Peyer's patch (tissue), 4 donors: Measurements from ENCODE around the gene C1GALT1C1L. TPM values are rescaled to one million over a fixed set of nuclear protein-coding genes. Genes with fewer than 3 reads are reported as not detected.
"Not testable (repeated sequence)": the region's sequence is repeated elsewhere in the genome, so short reads cannot be mapped to it uniquely, and the experiment has no call there.

Experiments used
- DNase-seq, 3 donors: peaks; one replicate each; pipeline ENCODE4 v3.0.0-alpha.2; 2017 to 2019
- H3K27ac ChIP-seq, 4 donors: fragments of 200-600 bp; sonication (generic); one replicate each; pipeline ENCODE4 v1.5.1; 2016 to 2019
- H3K27me3 ChIP-seq, 2 donors: fragments of 200-600 bp; sonication (generic); one replicate each; pipeline ENCODE4 v1.5.1; 2019
- H3K36me3 ChIP-seq, 3 donors: fragments of 200-600 bp; sonication (generic); one replicate each; pipeline ENCODE4 v1.5.1; 2016 to 2019
- H3K4me1 ChIP-seq, 4 donors: fragments of 200-600 bp; sonication (generic); one replicate each; pipeline ENCODE4 v1.5.1; 2016 to 2019
- H3K4me3 ChIP-seq, 4 donors: fragments of 200-600 bp; sonication (generic); 1 replicate in 3 of 4; 2 replicates in 1 of 4; pipeline ENCODE4 v1.5.1; 2016 to 2019; ENCODE audit warnings: mild to moderate bottlenecking in 1 of 4
- H3K9me3 ChIP-seq, 4 donors: fragments of 200-600 bp; sonication (generic); one replicate each; pipeline ENCODE4 v1.5.1; 2016 to 2019; ENCODE audit warnings: mild to moderate bottlenecking in 1 of 4
- POLR2A ChIP-seq, 2 donors: fragments of 450-650 bp; IDR thresholded peaks; one replicate each; pipeline ENCODE4 v1.5.1; 2017; ENCODE audit warnings: antibody characterized with exemption in 2 of 2, mild to moderate bottlenecking in 2 of 2, moderate library complexity in 2 of 2
- total RNA-seq, 4 donors: library from RNA; depleted of rRNA; stranded (reverse); fragments of >200 nt; gene quantifications; one replicate each; pipeline ENCODE4 v1.1.0, GENCODE V29; 2016
- TF ChIP-seq, protein P1 (sequence below), 6 experiments: fragments of 450-650 bp in 4 of 6; fragments of 200-600 bp in 2 of 6; sonication (generic) in 1 of 6; IDR thresholded peaks; one replicate each; pipeline ENCODE4 v1.5.1; 2017 to 2019; ENCODE audit warnings: antibody characterized with exemption in 6 of 6, mild to moderate bottlenecking in 3 of 6, moderate library complexity in 1 of 6

C1GALT1C1L gene
- total RNA-seq, 4 donors from 2014 or later, result not detected

DNA sequence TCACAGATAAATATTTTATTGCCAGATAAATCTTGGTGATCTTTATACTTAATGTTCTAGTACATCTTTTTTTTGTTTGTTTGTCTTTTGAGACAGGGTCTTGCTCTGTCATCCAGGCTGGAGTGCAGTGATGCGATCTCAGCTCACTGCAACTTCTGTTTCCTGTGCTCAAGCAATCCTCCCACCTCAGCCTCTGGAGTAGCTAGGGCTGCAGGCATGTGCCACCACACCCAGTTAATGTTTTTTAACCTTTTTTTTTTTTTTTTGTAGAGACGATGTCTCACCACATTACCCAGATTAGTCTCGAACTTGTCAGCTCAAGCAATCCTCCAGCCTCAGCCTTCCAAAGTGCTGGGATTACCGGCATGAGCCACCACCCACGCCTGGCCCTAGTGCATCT is 9.1 kb upstream of the C1GALT1C1L start:
- Histone ChIP-seq H3K27ac (no peak overlapping the region), H3K27me3 (no peaks in the 10 kb centered on the region), H3K4me1 (no peaks in the 10 kb centered on the region), H3K9me3 (no peaks in the 10 kb centered on the region), H3K36me3 (no peaks in the 10 kb centered on the region), H3K4me3 (no peak overlapping the region)
- TF ChIP-seq, protein P1, sequence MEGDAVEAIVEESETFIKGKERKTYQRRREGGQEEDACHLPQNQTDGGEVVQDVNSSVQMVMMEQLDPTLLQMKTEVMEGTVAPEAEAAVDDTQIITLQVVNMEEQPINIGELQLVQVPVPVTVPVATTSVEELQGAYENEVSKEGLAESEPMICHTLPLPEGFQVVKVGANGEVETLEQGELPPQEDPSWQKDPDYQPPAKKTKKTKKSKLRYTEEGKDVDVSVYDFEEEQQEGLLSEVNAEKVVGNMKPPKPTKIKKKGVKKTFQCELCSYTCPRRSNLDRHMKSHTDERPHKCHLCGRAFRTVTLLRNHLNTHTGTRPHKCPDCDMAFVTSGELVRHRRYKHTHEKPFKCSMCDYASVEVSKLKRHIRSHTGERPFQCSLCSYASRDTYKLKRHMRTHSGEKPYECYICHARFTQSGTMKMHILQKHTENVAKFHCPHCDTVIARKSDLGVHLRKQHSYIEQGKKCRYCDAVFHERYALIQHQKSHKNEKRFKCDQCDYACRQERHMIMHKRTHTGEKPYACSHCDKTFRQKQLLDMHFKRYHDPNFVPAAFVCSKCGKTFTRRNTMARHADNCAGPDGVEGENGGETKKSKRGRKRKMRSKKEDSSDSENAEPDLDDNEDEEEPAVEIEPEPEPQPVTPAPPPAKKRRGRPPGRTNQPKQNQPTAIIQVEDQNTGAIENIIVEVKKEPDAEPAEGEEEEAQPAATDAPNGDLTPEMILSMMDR (IDR thresholded peaks at IDR 0.05), result no peak
- no peak for TF ChIP-seq POLR2A (IDR thresholded peaks at IDR 0.05)
- DNase-seq, result no peak

DNA sequence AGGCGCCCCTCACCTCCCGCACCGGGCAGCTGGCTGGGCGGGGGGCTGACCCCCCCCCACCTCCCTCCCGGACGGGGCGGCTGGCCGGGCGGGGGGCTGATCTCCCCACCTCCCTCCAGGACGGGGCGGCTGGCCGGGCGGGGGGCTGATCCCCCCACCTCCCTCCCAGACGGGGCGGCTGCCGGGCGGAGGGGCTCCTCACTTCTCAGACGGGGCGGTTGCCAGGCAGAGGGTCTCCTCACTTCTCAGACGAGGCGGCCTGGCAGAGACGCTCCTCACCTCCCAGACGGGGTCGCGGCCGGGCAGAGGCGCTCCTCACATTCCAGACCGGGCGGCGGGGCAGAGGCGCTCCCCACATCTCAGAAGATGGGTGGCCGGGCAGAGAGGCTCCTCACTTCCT is 1.6 kb upstream of the C1GALT1C1L start:
- not testable (repeated sequence) for H3K4me3 ChIP-seq, H3K27me3 ChIP-seq, H3K4me1 ChIP-seq, H3K36me3 ChIP-seq, H3K27ac ChIP-seq, DNase-seq, H3K9me3 ChIP-seq

DNA sequence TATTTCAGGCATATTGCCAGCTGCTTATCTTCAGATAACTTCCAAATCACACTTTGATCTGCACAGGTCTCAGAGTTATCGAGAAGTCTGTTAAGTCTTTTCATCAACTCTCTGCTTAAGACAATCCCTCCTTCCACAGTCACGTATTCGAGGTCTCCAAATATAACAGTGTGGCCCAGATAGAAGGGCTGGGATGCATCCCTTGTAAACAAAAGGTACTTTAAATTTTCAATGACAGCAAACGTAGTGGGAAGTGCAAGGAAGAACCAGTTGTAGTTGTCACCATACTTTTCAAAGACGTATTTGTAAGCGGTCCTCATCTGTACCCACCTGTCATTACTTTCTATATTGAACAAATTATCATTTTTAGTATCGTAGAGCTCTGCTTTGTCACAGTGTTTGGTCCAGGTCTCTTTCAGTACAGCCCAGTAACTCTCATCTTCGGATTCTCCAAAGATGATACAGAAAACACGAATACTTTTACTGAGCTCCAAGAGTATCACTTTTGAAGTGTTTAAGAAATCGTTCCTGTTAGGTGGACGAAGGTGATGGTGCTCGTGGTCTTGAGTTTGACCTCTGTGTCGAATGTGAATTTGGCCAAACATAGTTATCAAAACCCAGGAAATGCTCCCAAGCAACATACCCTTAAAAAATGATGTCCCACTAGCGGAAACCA is 445 bp downstream of the C1GALT1C1L start:
- Histone ChIP-seq H3K36me3 (no peaks in the 10 kb centered on the region), H3K4me3 (peak overlapping the region; percentile 16 to 55 (median 36)), H3K27ac (peak overlapping the region in 1 of 4 donors; percentile 13), H3K4me1 (no peaks in the 10 kb centered on the region), H3K27me3 (no peaks in the 10 kb centered on the region), H3K9me3 (no peaks in the 10 kb centered on the region)
- DNase-seq, result no peak
- TF ChIP-seq, protein P1 (IDR thresholded peaks at IDR 0.05), result no peak
- TF ChIP-seq POLR2A (IDR thresholded peaks at IDR 0.05), result no peak

DNA sequence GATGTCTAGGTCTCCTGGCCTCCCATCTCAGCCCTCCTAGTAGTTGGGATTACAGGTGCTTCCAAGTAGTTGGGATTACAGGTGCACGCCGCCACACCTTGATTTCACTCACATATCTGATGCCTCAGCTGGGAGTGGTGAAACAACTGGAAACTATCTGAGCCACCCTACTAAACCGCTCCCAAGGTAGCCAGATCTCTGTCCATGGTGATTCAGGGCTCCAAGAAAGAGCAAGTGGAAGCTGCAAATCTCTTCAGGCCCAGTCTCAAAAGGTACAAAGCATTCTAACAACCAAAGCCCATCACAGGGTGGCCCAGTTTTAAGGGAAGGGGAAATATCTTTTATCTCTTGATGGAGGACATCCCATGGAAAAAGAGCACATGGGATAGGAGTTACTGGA is 19.0 kb downstream of the C1GALT1C1L start:
- Histone ChIP-seq H3K4me3 (no peak overlapping the region), H3K27ac (no peak overlapping the region), H3K4me1 (no peaks in the 10 kb centered on the region), H3K27me3 (no peaks in the 10 kb centered on the region), H3K36me3 (no peaks in the 10 kb centered on the region), H3K9me3 (no peaks in the 10 kb centered on the region)
- no peak for DNase-seq
- TF ChIP-seq, protein P1 (IDR thresholded peaks at IDR 0.05), result no peak
- no peak for TF ChIP-seq POLR2A (IDR thresholded peaks at IDR 0.05)

DNA sequence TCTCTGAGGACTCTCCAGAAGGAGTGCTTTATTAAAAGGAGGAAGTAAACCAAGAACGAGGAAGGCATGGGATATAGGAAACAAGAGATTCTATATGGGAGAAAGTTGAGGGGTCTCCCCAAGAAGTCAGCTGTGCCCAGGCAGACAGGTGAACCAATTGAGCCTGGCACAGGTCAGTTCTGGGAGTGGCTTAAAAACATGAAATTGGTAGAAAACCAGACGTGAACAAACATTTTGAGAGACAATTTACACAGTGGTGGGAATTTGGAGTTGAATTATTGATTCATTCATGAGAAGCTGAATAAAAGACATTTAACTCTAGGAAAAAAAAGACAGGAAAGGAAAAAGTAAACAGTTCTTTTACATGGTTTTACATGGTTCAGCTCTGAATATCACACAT is 22.7 kb downstream of the C1GALT1C1L start:
- Histone ChIP-seq H3K36me3 (no peaks in the 10 kb centered on the region), H3K27me3 (no peaks in the 10 kb centered on the region), H3K27ac (no peak overlapping the region), H3K4me1 (no peaks in the 10 kb centered on the region), H3K4me3 (no peak overlapping the region), H3K9me3 (no peaks in the 10 kb centered on the region)
- TF ChIP-seq, protein P1 (IDR thresholded peaks at IDR 0.05), result no peak
- TF ChIP-seq POLR2A (IDR thresholded peaks at IDR 0.05), result no peak
- DNase-seq, result no peak

DNA sequence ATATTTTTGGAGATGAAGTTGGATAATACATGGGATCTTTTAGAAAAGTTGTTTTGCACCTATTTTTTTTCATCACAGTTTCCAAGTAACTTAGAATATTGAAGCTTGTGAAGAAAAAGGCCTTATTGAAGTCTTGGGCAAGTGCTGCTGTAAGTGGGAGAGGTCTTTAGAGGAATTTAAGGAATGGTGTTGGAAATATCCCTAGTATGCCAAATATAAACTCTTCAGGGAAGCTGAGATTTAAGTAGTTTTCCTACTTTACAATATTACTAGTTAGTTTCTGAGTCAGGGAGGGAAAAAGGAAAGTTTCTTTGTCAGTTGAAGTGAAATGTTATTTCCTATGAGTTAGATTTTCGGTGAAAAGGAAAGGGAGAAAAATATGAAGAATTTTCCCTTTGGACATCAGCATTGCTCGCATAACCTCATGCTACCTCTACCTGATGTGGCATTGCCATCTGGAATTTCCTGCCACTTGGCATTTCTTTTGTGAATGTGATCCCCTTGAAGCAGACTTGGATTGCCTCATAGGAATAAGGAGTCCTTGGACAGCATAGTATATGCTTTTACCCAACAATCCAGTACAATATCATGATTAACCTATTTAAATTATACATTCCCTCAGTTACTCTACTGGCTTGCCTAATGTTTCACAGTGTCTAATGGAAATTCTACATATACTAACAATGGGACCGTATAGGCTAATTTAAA is 27.1 kb downstream of the C1GALT1C1L start:
- H3K4me1 ChIP-seq, result no peaks in the 10 kb centered on the region
- TF ChIP-seq, protein P1 (IDR thresholded peaks at IDR 0.05), result no peak
- no peak for TF ChIP-seq POLR2A (IDR thresholded peaks at IDR 0.05)
- no peaks in the 10 kb centered on the region for H3K27me3 ChIP-seq
- H3K36me3 ChIP-seq, result no peaks in the 10 kb centered on the region
- DNase-seq, result no peak
- no peaks in the 10 kb centered on the region for H3K9me3 ChIP-seq
- H3K4me3 ChIP-seq, result no peak overlapping the region
- peak overlapping the region in 1 of 4 donors; percentile 25 for H3K27ac ChIP-seq
